K562 (cell line): ENCODE measurements around the gene RPL14. TPM values are rescaled to one million over a fixed set of nuclear protein-coding genes. Genes with fewer than 3 reads are reported as not detected.

ENCODE experiments used
- BMI1 ChIP-seq: fragments of 150-350 bp; IDR thresholded peaks from 2 replicates; pipeline ENCODE4 v1.6.1; 2014; ENCODE audit warnings: low read length
- BRD4 ChIP-seq: fragments of 200-600 bp; sonication (generic); IDR thresholded peaks from 2 replicates; pipeline ENCODE4 v1.6.1; 2017; ENCODE audit warnings: inconsistent platforms
- CHD2 ChIP-seq: IDR thresholded peaks from 2 replicates; pipeline ENCODE4 v1.6.1; 2011; ENCODE audit warnings: low read depth, low read length
- ESRRB ChIP-seq: fragments of 250-450 bp; sonication (Bioruptor Pico); IDR thresholded peaks from 2 replicates; pipeline ENCODE4 v1.5.0; 2020; ENCODE audit warnings: mild to moderate bottlenecking, moderate library complexity, borderline replicate concordance
- HIVEP1 ChIP-seq: fragments of 250-450 bp; sonication (Bioruptor Pico); IDR thresholded peaks from 2 replicates; pipeline ENCODE4 v1.4.0; 2020; ENCODE audit warnings: mild to moderate bottlenecking
- HMGN3 ChIP-seq: IDR thresholded peaks from 2 replicates; pipeline ENCODE4 v1.6.1; 2011; ENCODE audit warnings: borderline replicate concordance, low read depth, mild to moderate bottlenecking, mixed read lengths, low read length; ENCODE audit not compliant: insufficient read length; ENCODE audit errors: extremely low read depth
- JUNB ChIP-seq: fragments of 450-650 bp; formaldehyde crosslinking; conservative IDR thresholded peaks from 2 replicates; pipeline ENCODE4 v1.4.0; 2020; ENCODE audit warnings: mild to moderate bottlenecking
- JUND ChIP-seq, 2 experiments: IDR thresholded peaks; 2 replicates in 1 of 2; 3 replicates in 1 of 2; pipeline ENCODE4 v1.6.1; 2011; ENCODE audit warnings: borderline replicate concordance in 2 of 2, low read depth in 2 of 2, low read length in 2 of 2, improper control_type of control experiment in 1 of 2, missing biosample characterization in 1 of 2, missing genetic modification characterization in 1 of 2, missing genetic modification reagents in 1 of 2
- NEUROD1 ChIP-seq: fragments of 150-350 bp; IDR thresholded peaks from 2 replicates; pipeline ENCODE4 v1.6.1; 2014; ENCODE audit warnings: borderline replicate concordance, low read length, low read depth; ENCODE audit not compliant: partially characterized antibody
- SAFB2 ChIP-seq: fragments of 200-400 bp; formaldehyde crosslinking; IDR thresholded peaks from 2 replicates; pipeline ENCODE4 v1.6.1; 2018; ENCODE audit warnings: borderline replicate concordance, low read length, low read depth, moderate library complexity; ENCODE audit not compliant: severe bottlenecking
- SMARCB1 ChIP-seq: IDR thresholded peaks from 2 replicates; pipeline ENCODE4 v1.6.1; 2011; ENCODE audit warnings: improper control_type of control experiment, low read depth; ENCODE audit not compliant: insufficient read length
- SUPT5H ChIP-seq: fragments of 450-650 bp; IDR thresholded peaks from 2 replicates; pipeline ENCODE4 v1.6.1; 2016
- TBL1XR1 ChIP-seq, 2 experiments: IDR thresholded peaks; 2 replicates each; pipeline ENCODE4 v1.6.1; 2012; ENCODE audit warnings: improper control_type of control experiment in 2 of 2, low read length in 2 of 2, mild to moderate bottlenecking in 1 of 2
- THRAP3 ChIP-seq: fragments of 450-650 bp; IDR thresholded peaks from 2 replicates; pipeline ENCODE4 v1.6.1; 2016; ENCODE audit warnings: mild to moderate bottlenecking, inconsistent platforms, borderline replicate concordance
- XRCC3 ChIP-seq: fragments of 450-650 bp; IDR thresholded peaks from 2 replicates; pipeline ENCODE4 v1.6.1; 2017; ENCODE audit warnings: mild to moderate bottlenecking, moderate library complexity
- polyA plus RNA-seq, 8 experiments: library from polyadenylated mRNA; depleted of rRNA in 4 of 8; stranded (reverse) in 5 of 8; unstranded in 3 of 8; fragments of >200 nt; fragmentation: Nextera tagmentation in 2 of 8; fragmentation: Illumina TruSeq in 1 of 8; extraction: Ambion mirVana in 2 of 8; extraction: Trizol in 1 of 8; gene quantifications; 2 replicates each; pipeline versions ENCODE4 v1.2.1 to v1.2.3, GENCODE V29; 2011 to 2014; ENCODE audit warnings: inconsistent platforms in 1 of 8, missing spikeins in 1 of 8
- total RNA-seq, 7 experiments: library from RNA; depleted of rRNA in 6 of 7; stranded (reverse); fragments of >200 nt in 6 of 7; fragmentation: Illumina TruSeq in 2 of 7; extraction: Trizol in 2 of 7; gene quantifications; 2 replicates each; pipeline versions ENCODE4 v1.2.1 to v1.2.3, GENCODE V29; 2011 to 2021; ENCODE audit warnings: low replicate concordance in 1 of 7
- TF ChIP-seq, protein P1 (sequence below): sonication (generic); formaldehyde crosslinking; IDR thresholded peaks from 2 replicates; pipeline ENCODE4 v1.4.0; 2020; ENCODE audit warnings: mild to moderate bottlenecking, missing genetic modification reagents
- TF ChIP-seq, protein P2 (sequence below), 2 experiments: IDR thresholded peaks in 1 of 2; conservative IDR thresholded peaks in 1 of 2; 2 replicates each; pipeline ENCODE4 v1.6.1; 2016; ENCODE audit warnings: low read depth in 2 of 2, mild to moderate bottlenecking in 1 of 2, missing compliant biosample characterization in 1 of 2, missing genetic modification characterization in 1 of 2, moderate library complexity in 1 of 2
- TF ChIP-seq, protein P3 (sequence below): fragments of 250-450 bp; sonication (Bioruptor Pico); IDR thresholded peaks from 2 replicates; pipeline ENCODE4 v1.8.0; 2021; ENCODE audit warnings: mild to moderate bottlenecking, moderate library complexity
- TF ChIP-seq, protein P4 (sequence below): sonication (generic); formaldehyde crosslinking; IDR thresholded peaks from 2 replicates; pipeline ENCODE4 v1.8.0; 2022; ENCODE audit warnings: missing genetic modification reagents, mild to moderate bottlenecking, moderate library complexity, borderline replicate concordance

RPL14 gene
- total and polyA plus RNA-seq, 9 of the 15 experiments (the other 6 are each of a cell fraction or from before 2014, with no cell fraction given), result 851 to 4,649 (median 2,133) TPM

DNA sequence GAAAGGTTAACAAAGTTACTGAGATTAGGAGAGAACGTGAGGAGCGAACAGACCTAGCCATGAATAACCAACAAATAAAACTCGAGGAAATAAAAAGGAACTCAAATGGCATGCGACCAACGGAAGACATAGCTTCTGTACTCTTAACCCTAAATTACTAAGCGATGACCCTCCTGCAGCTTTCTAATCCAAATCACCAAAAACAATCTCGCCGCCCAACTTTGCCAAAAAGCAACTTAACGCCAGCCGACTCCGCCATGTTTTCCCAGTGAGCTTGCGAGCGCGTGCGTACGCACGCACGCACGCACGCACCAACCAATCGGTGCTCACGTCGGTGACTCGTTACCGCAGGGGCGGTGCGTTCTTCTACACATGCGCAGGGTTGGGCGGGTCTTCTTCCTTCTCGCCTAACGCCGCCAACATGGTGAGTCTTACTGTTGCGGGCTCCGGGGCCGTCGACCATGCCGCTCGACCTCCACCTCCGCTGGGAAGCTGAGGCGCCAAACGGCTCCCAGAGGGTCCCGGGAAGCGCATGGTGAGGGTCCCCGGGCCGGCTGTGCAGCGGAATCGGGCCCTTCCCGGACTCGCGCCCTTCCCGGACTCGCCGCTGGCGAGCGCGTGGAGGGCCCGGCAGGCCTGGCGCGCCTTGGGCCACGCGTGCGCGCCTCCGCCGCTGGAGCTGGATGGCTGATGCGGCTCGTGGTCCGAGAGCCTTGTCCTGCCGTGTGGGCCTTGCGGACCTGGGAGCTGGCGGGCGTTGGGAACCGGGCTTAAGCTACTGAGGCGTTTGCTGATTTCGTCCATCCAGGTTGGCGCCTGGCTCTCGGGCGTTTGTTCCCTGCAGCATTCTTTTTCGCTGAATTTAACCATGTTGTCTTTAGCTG lies at the start of gene RPL14 (continued):
- TF ChIP-seq, protein P1, sequence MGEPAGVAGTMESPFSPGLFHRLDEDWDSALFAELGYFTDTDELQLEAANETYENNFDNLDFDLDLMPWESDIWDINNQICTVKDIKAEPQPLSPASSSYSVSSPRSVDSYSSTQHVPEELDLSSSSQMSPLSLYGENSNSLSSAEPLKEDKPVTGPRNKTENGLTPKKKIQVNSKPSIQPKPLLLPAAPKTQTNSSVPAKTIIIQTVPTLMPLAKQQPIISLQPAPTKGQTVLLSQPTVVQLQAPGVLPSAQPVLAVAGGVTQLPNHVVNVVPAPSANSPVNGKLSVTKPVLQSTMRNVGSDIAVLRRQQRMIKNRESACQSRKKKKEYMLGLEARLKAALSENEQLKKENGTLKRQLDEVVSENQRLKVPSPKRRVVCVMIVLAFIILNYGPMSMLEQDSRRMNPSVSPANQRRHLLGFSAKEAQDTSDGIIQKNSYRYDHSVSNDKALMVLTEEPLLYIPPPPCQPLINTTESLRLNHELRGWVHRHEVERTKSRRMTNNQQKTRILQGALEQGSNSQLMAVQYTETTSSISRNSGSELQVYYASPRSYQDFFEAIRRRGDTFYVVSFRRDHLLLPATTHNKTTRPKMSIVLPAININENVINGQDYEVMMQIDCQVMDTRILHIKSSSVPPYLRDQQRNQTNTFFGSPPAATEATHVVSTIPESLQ (CRISPR knock-in tag), result peak; percentile 62; the same call in 1 of the 2 replicates
- TF ChIP-seq BRD4 (peak; percentile 3; the same call in 1 of the 2 replicates), NEUROD1 (peak; percentile 39), SAFB2 (no peak), JUNB (CRISPR knock-in tag) (no peak), BMI1 (no peak), SMARCB1 (no peak), HMGN3 (no peak), XRCC3 (no peak), TBL1XR1 (IDR thresholded peaks at IDR 0.05; ENCODE audit: low read length in 2 of 2) (peak in 1 of 2 experiments; percentile 68; a peak in 2 of 4 replicates), SUPT5H (peak; percentile 99), JUND (IDR thresholded peaks at IDR 0.05; ENCODE audit: borderline replicate concordance, low read depth, low read length) (peak; percentile 57), JUND (tag; IDR thresholded peaks at IDR 0.05; ENCODE audit: borderline replicate concordance, low read depth, low read length) (peak; percentile 60; the same call in 1 of the 3 replicates), ESRRB (CRISPR knock-in tag) (no peak), CHD2 (no peak; the same call in 1 of the 2 replicates), HIVEP1 (CRISPR knock-in tag) (no peak), THRAP3 (0 out of 2 replicates have a peak, but pooled peaks have one; percentile 8)
- TF ChIP-seq, protein P2, sequence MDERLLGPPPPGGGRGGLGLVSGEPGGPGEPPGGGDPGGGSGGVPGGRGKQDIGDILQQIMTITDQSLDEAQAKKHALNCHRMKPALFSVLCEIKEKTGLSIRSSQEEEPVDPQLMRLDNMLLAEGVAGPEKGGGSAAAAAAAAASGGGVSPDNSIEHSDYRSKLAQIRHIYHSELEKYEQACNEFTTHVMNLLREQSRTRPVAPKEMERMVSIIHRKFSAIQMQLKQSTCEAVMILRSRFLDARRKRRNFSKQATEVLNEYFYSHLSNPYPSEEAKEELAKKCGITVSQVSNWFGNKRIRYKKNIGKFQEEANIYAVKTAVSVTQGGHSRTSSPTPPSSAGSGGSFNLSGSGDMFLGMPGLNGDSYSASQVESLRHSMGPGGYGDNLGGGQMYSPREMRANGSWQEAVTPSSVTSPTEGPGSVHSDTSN (CRISPR knock-in tag; IDR thresholded peaks at IDR 0.05; ENCODE audit: low read depth), result no peak
- TF ChIP-seq, protein P2 (tag; conservative IDR thresholded peaks at IDR 0.05; ENCODE audit: low read depth), result no peak
- TF ChIP-seq, protein P3, sequence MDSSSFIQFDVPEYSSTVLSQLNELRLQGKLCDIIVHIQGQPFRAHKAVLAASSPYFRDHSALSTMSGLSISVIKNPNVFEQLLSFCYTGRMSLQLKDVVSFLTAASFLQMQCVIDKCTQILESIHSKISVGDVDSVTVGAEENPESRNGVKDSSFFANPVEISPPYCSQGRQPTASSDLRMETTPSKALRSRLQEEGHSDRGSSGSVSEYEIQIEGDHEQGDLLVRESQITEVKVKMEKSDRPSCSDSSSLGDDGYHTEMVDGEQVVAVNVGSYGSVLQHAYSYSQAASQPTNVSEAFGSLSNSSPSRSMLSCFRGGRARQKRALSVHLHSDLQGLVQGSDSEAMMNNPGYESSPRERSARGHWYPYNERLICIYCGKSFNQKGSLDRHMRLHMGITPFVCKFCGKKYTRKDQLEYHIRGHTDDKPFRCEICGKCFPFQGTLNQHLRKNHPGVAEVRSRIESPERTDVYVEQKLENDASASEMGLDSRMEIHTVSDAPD (CRISPR knock-in tag), result no peak
- TF ChIP-seq, protein P4, sequence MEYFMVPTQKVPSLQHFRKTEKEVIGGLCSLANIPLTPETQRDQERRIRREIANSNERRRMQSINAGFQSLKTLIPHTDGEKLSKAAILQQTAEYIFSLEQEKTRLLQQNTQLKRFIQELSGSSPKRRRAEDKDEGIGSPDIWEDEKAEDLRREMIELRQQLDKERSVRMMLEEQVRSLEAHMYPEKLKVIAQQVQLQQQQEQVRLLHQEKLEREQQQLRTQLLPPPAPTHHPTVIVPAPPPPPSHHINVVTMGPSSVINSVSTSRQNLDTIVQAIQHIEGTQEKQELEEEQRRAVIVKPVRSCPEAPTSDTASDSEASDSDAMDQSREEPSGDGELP, result peak; percentile 73; the same call in 1 of the 2 replicates
